Lung microvascular endothelial cell (primary cell): ENCODE data around the gene RPRML. TPM values are rescaled to one million over a fixed set of nuclear protein-coding genes. Genes with fewer than 3 reads are reported as not detected.
"Not testable (repeated sequence)": the region's sequence is repeated elsewhere in the genome, so short reads cannot be mapped to it uniquely, and the experiment has no call there.

ENCODE experiments used
- DNase-seq, 2 donors: peaks; one replicate each; pipeline versions ENCODE4 v3.0.0 to v3.0.0-alpha.2; 2010; ENCODE audit warnings: low read depth in 2 of 2
- total RNA-seq: library from RNA; depleted of rRNA; stranded (reverse); fragments of >200 nt; gene quantifications from 2 replicates; pipeline ENCODE4 v1.2.1, GENCODE V29; 2014

Gene RPRML
- not detected in 2 replicates for total RNA-seq

DNA sequence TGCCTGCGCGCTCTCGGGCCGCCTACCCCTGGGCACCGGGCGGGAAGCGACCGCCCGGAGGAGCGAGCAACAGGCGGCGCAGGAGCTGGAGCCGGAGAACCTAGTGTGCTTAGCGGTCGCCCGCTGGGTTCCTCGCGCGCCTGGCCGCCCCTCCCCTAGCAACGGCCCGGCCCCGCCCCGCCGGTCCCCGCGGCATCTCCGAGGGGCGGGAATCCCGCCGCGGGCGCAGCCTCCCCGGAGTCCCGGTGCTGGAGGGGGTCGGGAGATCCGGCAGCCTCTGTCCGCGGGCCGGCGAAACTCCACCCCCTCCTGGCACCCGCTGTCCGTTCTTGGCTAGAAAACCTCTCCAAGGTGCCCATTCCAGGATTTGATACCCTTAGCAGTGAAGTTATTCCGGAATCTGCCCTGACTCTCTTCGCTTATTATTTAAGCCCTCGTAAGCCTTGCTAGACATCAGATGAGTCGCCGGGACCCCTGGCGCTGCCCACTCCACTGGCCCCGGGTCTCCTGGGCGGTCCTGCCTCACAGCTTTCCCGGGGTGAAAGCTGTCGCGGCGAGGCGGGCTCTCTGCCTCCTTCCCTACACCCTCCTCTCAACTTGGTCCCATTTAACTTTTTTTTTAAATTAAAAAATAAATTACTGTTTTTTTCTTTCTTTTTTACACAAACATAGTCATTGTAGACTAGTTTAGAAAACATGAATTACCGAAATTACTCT lies at the start of gene RPRML:
Gene RPRML (minus strand): TSS at position 107 of the 717 bp plus-strand sequence. CDS start 246 bp downstream, outside the sequence.
- DNase-seq = peak; percentile 15 to 27

DNA sequence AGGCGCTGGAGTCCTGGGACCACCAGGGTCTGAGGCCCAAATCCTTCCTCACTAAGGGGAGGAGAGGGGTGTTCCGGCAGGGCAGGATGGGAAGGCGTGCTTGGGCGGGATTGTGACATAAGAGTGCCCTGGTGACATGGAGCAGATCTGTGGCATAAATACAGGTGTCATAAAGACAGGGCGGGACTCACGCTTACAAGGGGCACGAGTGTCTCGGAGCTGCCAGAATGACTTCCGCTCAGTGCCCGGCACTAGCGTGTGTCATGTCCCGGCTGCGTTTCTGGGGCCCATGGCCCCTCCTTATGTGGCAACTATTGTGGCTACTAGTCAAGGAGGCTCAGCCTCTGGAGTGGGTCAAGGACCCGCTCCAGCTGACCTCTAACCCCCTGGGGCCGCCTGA lies 37.9 kb upstream of the RPRML start:
- DNase-seq = not testable (repeated sequence)

DNA sequence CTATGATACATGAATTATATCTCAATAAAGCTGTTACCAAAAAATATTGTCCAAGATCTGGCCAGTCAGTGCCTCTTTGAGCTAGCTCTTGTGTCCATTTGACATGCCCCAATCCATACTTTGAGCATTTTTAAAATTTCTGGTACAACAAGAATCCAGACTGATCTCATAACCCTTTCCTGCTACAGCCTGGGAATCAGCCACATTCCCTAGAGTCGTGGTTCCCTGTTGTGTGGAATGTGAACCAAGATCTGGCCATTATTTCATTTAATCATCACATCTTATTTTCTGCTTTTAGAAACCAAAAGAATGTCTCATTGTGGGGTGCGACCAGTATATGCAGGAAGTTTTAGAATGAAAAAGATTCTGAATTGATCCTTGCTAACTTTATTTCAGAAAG lies 34.3 kb upstream of the RPRML start:
- no peak for DNase-seq

DNA sequence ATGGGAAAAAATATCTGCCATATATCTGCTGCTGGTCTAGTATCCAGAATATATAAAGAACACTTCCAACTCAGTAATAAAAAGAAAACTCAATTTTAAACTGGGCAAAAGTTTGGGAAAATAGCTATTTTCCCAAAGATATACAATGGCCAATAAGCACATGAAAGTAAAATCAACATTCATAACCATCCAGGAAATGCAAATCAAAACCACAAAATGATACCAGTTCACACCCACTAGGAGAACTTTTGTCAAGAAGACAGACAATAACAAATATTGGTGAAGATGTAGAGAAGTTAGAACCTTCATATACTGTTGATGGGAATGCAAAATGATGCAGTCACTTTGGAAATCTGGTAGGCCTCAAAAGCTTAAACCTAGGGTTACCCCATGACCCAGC lies 33.4 kb upstream of the RPRML start:
- no peak for DNase-seq

DNA sequence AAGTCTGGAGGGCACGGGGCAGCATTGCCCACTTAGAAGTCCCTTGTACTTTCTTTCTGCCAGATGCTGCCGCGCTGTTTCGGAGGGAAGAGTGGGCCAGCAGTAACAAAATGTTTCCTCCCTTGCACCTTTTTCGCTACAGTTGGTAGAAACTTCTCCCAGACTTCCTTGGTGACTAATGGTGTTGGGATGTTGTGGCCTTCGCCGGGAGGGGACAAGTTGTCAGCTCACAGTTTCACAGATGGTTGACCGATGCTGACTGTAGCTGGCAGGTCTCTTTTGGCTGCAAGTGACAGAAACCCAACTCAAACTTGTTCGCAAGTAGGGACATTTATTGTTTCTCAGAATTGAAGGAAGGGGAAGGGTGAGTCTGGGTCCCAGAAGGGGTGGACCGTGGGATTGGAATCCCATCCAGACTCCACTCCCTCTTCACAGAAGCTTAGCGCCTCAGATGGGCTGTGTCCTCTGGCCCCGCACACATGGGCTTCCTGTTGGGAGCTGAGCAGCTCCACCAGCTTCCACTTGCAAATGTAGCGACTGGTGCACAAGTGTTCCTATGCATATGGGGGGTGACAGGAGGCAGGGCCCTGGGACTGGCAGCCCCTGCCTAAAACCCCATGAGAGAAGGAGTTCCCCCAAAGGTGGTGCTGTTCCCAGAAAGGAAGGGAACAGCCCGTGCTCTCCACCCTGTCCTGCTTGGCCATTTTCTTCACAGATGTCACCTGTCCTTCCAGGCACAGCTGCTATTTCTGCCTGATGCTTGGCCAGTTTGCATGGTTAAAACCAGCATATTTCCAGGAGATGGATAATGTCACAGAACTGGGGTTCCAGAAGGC lies 30.9 kb upstream of the RPRML start:
- no peak for DNase-seq

DNA sequence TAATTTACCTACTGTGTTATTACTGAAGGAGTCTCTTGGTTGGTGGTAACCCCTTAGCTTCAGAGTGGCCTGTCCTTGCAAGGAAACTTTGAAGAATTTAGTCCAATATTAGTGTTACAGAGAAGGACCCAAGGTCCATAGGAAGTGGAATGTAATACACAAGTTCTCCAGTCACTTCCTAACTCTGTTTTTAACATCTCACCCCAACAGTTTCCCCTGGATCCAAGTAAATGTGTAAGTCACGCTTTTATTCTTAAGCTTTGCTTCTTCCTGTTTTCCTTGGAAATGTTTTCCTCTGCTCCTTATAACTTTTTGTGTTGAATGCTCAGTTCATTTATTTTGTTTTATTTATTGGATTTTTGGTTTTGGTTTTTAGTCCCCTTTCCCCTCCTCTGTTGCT lies 25.9 kb upstream of the RPRML start:
- peak in 1 of 2 donors; percentile 34 for DNase-seq

DNA sequence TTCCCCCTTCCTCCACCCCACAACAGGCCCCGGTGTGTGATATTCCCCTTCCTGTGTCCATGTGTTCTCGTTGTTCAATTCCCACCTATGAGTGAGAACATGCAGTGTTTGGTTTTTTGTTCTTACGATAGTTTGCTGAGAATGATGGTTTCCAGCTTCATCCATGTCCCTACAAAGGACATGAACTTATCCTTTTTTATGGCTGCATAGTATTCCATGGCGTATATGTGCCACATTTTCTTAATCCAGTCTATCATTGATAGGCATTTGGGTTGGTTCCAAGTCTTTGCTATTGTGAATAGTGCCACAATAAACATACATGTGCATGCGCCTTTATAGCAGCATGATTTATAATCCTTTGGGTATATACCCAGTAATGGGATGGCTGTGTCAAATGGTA lies 24.8 kb upstream of the RPRML start:
- DNase-seq = not testable (repeated sequence)

DNA sequence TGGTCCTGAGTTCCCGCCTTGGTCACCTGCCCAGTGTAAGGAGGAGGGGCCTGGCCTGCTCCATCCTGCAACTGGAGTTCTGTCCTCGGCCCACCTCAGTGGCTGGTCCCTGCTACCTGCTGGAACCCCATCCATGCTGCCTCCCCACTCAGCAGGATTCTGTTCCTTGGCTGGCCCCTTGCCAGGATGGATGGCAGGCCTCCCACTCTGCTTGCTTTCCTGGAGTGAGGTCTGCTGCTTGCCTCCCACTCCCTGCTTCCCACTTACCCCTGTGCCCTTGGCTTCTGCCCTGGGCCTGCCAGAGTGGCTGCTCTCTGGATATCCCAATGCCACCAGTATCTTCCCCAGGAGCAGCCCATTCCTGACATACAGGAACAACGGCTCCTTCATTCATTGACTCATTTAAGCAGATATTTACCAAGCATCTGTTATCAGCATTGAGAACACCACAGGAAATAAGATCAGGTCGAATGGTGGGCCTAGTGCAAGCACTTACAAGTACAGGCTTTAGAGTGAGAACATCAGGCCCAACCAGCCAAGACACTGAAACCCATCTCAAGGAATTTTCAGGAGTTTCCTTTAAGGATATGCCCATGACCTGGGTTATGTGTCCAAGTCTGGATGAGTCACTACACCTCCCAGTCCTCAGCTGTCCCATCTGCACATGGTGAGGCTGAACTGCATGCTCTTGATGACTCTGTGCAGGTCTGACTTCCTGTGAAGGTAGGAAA lies 17.0 kb upstream of the RPRML start:
- peak in 1 of 2 donors; percentile 54 for DNase-seq

DNA sequence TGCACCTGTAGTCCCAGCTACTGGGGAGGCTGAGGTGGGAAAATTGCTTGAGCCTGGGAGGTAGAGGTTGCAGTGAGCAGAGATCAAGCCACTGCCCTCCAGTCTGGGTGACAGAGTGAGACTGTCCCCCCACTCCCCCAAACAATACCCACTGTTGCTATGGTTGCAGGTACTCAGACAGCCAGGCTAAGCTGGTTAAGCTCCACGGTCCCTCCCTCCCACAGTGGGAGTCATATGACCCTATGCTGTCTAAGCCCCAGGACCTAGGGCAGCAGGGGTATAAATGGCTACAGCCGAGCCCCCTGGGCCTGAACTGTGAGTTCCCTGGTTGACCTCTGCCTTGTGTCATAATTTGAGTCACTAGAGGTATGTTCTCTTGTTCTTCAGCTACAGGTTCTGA lies 15.9 kb upstream of the RPRML start:
- no peak for DNase-seq

DNA sequence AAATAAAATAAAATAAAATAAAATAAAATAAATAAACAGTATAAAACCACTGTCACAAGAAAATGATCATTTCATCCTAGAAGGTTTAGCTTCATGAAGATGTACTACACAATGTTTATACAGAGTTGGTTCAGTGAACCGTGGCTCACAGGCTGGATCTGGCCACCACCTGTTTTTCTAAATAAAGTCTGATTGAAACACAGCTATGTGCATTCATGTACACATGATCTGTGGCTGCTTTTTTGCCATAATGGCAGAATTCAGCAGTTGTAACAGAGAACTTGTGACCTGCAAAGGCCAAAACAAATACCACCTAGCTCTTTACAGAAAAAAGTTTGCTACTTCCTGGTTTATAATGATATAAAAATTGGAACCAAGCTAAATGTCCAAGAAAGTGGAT lies 12.6 kb upstream of the RPRML start:
- DNase-seq = no peak

DNA sequence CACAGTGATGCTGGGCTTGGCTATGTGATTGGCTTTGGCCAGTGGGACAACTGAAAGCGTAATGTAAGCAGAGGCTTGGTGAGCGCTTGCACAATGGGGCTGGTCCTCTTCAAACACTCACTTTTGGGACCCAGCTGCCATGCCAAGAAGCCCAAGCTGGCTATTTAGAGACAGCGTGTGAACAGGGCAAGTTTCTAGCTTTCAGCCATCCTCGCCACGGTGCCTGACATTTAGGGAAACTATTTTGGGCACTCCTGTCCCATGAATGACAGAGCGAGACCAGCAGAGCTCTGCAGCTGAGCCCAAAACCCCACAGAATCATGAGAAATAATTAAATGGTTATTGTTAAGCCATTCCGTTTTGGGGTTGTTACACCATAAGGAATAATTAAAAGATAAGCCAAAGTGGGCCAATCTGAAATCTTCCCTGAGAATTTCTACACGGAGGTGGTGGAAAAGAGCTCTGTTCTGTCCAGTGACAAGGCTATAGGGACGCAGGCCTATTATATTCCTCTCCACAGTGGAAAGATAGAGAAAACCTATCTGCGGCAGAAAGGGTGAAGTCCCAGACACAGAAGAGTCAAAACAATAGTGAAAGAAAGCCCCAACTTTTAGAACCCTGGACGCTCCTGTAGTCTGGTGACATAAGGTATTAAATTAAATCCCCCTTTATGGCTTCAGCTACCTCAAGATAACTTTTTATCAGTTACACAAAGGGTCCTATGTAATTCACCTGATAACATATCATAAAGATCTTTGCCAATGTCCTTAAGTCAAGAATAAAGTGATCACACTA lies 10.8 kb upstream of the RPRML start:
- DNase-seq = no peak

DNA sequence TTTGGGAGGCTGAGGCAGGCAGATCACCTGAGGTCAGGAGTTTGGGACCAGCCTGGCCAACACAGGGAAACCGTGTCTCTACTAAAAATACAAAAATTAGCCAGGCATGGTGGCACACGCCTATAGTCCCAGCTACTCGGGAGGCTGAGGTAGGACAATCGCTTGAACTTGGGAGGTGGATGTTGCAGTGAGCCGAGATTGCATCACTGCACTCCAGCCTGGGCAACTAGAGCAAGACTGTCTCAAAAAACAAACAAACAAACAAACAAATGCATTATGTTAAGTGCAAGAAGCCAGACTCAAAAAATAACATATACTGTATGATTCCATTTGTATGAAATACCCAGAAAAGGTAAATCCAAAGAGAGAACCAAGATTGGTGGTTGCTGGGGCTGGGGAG lies 8.9 kb upstream of the RPRML start:
- DNase-seq = not testable (repeated sequence)

DNA sequence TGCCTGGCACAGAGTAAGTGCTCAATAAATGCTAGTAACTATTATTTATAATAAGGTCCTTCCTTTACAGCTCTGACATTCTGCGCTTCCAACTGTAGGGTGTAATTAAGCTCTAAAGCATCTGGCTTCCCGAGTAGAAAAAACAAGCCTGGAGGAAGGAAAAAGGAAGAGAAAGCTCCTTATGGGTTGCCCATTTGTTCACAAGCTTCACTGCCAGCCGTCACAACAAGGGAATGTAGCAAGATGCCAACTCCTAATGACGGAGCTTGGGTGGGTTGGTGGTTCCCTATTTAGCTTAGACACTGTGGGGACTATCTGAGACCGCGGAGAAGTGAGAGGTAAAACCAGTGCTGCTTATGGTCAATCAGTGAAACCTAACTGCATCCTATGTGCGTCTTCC lies 7.3 kb upstream of the RPRML start:
- DNase-seq = no peak

DNA sequence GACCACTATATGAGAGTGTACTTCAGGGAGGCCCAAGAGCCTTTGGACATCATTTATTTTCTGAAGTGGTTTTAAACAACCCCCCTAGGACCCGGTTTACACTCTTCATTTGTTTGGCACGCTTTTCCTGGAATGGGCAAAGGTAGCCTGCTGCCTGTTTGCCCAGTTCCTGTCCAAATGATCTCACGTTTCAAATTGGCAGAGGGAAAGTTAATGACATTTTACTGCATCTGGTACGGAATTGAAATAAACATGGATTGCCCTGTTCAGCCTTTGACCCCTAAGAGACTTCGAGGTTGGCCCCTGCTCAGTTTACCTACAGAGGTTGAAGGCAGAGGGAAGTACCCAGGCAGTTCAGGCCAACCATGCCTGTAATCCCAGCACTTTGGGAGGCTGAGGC lies 5.8 kb upstream of the RPRML start:
- peak in 1 of 2 donors; percentile 59 for DNase-seq

DNA sequence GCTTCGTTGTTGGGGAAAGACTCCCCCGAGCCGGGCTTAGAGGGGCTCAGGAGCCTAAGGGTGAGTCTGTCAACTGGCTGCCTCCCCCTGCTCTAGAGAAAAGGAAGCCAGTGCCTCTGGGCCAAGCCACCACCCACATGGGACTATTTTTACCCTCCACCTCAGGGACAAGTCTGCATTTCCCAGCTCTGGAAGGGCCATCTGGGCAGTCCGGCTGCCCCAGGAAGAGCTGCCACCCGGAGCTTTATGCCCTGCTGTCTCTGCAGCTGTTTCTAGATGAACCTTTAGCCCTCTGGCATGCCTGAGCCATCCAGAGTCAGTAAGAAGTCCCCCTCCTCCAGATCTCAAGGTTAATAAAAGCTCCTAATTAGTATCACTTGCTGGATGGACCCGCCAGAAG lies 5.3 kb upstream of the RPRML start:
- no peak for DNase-seq

DNA sequence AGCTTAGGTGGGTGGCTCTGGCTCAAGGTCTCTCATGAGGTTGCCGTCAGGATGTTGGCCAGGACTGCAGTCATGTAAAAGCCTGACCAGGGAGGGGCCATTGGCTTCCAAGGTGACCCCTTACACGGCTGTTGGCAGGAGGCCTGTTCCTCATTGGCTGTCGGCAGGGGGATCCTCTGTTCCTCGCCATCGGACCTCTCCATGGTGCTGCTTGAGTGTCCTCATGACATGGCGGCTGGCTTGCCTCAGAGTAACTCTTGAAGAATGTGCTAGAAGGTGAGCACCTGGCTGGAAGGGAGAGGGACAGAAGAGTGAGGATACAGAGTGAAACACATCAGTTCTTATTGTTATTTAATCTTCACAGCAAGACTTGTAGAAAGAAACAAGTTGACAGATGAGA lies 4.7 kb upstream of the RPRML start:
- DNase-seq = no peak

DNA sequence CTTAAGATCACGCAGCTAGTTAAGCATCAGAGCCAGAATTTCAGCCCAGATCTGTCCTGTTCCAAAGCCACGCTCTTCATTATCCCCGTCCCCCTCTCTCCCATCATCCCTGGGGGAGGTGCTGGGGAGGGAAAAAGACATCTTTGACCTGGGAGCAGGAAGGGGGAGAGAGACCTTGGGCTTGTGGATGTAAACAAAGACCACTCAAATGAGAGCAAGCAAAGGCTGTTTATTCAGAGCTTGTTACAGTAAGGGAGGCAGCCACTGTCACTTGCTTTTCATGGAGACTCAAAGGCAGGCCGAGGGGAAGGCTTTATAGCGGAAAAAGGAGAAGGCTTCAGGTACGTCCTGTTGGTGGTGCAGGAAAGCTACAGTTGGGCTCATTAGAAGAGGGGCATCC lies 3.5 kb upstream of the RPRML start:
- DNase-seq = no peak

DNA sequence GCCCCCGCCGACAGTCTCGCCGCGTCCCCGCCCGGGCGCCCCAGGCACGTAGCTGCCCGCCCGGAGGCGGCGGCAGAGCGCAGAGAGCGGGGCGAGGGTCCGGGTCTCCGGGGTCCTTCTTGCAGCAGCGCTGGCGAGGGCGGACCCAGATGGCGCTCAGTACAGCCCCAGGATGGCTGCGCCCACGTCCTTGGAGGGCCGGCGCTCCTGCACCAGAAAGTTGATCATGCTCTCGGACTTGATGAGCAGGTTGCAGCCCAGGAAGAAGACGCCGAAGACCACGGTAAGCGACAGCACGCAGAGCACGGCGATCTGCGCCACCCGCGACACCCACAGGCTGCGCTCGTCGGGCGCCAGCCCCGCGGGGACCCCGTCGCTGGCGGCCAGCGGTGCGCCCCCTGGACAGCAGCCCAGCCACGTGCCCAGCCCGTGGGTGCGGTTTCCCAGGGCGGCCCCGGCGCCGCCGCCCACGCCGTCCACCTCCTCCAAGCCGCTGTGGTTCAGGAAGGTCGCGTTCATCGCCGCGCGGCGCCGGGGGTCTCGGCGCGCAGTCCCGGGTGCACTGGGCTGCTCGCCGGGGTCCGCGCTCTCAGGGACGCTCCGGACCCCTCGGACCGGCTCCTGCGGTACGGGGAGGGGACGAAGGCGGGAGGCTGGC lies 435 bp downstream of the RPRML start:
- peak in 1 of 2 donors; percentile 3 for DNase-seq

DNA sequence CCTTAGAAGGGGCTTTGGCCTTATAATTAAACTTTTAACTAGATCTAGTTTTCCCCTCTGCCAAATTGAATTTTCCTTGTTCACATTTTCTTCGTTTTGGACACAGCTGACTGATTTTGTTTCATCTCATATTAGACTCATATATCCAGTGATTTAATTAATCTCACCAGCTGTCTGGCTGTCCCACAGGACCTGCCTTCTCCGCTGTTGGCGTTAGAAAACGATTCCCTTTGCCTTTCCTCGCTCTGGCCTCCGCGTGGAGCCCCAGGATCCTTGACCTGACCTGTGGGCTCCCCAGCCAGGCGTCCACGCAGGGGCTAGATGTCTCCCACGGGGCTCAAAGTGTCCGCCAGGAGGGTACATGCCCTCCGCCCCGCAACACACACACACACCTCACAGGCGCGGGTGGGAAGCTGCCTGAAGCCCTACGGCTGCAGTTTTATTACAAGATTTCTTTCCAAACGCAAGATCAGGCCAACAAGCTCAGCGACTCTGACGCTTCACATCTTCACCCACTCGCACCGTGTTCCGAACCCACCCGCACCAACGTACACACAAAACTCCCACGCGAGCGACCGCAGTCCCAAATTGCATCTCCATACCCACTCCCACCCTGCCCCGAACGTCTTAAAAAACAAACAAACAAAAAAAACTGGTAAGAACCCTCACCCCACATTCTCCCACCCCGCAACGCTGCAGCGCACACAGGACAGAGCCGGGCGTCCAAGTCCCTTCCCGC lies 1.1 kb downstream of the RPRML start:
- DNase-seq = no peak

DNA sequence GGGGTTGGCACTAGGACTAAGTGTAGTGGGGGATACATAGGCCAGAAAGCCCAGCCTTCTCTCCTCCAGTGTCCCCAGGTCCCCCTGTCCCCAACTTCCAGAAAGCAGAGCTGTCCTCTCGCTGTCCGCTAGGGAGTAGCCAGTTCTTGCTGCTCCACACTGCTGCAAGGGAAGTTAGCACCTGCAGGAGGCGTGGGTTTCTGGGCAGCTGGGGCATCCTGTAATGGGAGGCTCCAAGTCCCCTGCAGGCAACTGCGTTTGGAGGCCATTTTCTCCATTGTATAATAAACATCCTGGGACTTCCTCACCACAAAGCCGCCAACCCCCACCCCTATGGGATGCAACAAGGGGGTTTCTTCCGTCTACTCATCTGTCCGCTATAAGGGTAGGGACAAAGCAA lies 1.7 kb downstream of the RPRML start:
- DNase-seq = peak in 1 of 2 donors; percentile 36
